GM23338 (cell line): ENCODE data around the gene ANO7. TPM values are rescaled to one million over a fixed set of nuclear protein-coding genes. Genes with fewer than 3 reads are reported as not detected.

ENCODE experiments used
- ATAC-seq: fragments of 200-7000 bp; cut with Tn5 transposase; 3 replicates; pipeline ENCODE4 v1.9.1; 2020
- DNase-seq: peaks from one replicate; pipeline ENCODE4 v3.0.0-alpha.2; 2015; ENCODE audit warnings: low spot score
- H2AFZ ChIP-seq: fragments of 200-600 bp; sonication (generic); 2 replicates; pipeline ENCODE4 v1.8.0; 2016; ENCODE audit warnings: antibody characterized with exemption, mild to moderate bottlenecking, moderate library complexity
- H3F3A ChIP-seq: fragments of 200-600 bp; sonication (generic); replicated peaks from 2 replicates; pipeline ENCODE4 v1.8.0; 2017; ENCODE audit warnings: antibody characterized with exemption, mixed run types, low read depth
- H3K27ac ChIP-seq: fragments of 200-600 bp; sonication (generic); 2 replicates; pipeline ENCODE4 v1.6.1; 2016; ENCODE audit warnings: low read depth
- H3K27me3 ChIP-seq: fragments of 200-600 bp; sonication (generic); 2 replicates; pipeline ENCODE4 v1.8.0; 2016; ENCODE audit warnings: mild to moderate bottlenecking, mixed run types, moderate library complexity; ENCODE audit not compliant: insufficient read depth
- H3K36me3 ChIP-seq: fragments of 200-600 bp; sonication (generic); 2 replicates; pipeline ENCODE4 v1.8.0; 2016; ENCODE audit warnings: mild to moderate bottlenecking; ENCODE audit not compliant: insufficient read depth
- H3K4me1 ChIP-seq: fragments of 200-600 bp; sonication (generic); 2 replicates; pipeline ENCODE4 v1.8.0; 2016; ENCODE audit warnings: mild to moderate bottlenecking, moderate library complexity; ENCODE audit not compliant: insufficient read depth
- H3K4me2 ChIP-seq: fragments of 200-600 bp; sonication (generic); 2 replicates; pipeline ENCODE4 v1.7.1; 2017; ENCODE audit warnings: mixed run types
- H3K4me3 ChIP-seq: fragments of 200-600 bp; sonication (generic); 2 replicates; pipeline ENCODE4 v1.6.1; 2016; ENCODE audit warnings: mixed run types
- H3K79me2 ChIP-seq: fragments of 200-600 bp; sonication (generic); replicated peaks from 2 replicates; pipeline ENCODE4 v1.8.0; 2017; ENCODE audit warnings: mild to moderate bottlenecking; ENCODE audit not compliant: insufficient read depth
- H3K9me2 ChIP-seq: fragments of 200-600 bp; sonication (generic); 2 replicates; pipeline ENCODE4 v1.8.0; 2017; ENCODE audit not compliant: insufficient read depth
- H4K20me1 ChIP-seq: fragments of 200-600 bp; sonication (generic); replicated peaks from 2 replicates; pipeline ENCODE4 v1.8.0; 2017; ENCODE audit warnings: mild to moderate bottlenecking; ENCODE audit not compliant: insufficient read depth
- H3K27ac Mint-ChIP-seq: 2 replicates; pipeline ENCODE4 v1.8.0; 2020; ENCODE audit warnings: inconsistent platforms, mild to moderate bottlenecking, moderate library complexity, mixed read lengths
- H3K27me3 Mint-ChIP-seq: 3 replicates; pipeline ENCODE4 v1.8.0; 2022; ENCODE audit warnings: low read depth, mild to moderate bottlenecking, moderate library complexity, mixed read lengths, inconsistent platforms; ENCODE audit not compliant: insufficient read depth, poor library complexity
- H3K36me3 Mint-ChIP-seq: 3 replicates; pipeline ENCODE4 v1.8.0; 2021; ENCODE audit warnings: low read depth, mild to moderate bottlenecking, inconsistent platforms, moderate library complexity, mixed read lengths
- H3K4me1 Mint-ChIP-seq: 3 replicates; pipeline ENCODE4 v1.8.0; 2020; ENCODE audit warnings: mild to moderate bottlenecking, inconsistent platforms, mixed read lengths
- H3K4me3 Mint-ChIP-seq: 3 replicates; pipeline ENCODE4 v1.8.0; 2021; ENCODE audit warnings: moderate library complexity, mild to moderate bottlenecking, inconsistent platforms, mixed read lengths
- H3K9me3 Mint-ChIP-seq: 3 replicates; pipeline ENCODE4 v1.8.0; 2020; ENCODE audit warnings: moderate library complexity, mild to moderate bottlenecking, inconsistent platforms, mixed read lengths
- CREB1 ChIP-seq: fragments of 250-450 bp; sonication (Bioruptor Pico); IDR thresholded peaks from 2 replicates; pipeline ENCODE4 v1.5.0; 2020; ENCODE audit warnings: low read depth, mild to moderate bottlenecking, moderate library complexity
- EZH2 ChIP-seq: fragments of 200-600 bp; sonication (generic); IDR thresholded peaks from one replicate; pipeline ENCODE4 v1.8.0; 2017; ENCODE audit warnings: antibody characterized with exemption, mild to moderate bottlenecking, low read depth; ENCODE audit not compliant: unreplicated experiment
- EZH2phosphoT487 ChIP-seq: fragments of 200-600 bp; sonication (generic); IDR thresholded peaks from one replicate; pipeline ENCODE4 v1.8.1; 2018; ENCODE audit warnings: antibody characterized with exemption; ENCODE audit not compliant: unreplicated experiment
- JUNB ChIP-seq: IDR thresholded peaks from one replicate; pipeline ENCODE4 v1.6.1; 2016; ENCODE audit warnings: antibody characterized with exemption; ENCODE audit not compliant: unreplicated experiment
- NANOG ChIP-seq: IDR thresholded peaks from 2 replicates; pipeline ENCODE4 v1.6.1; 2016; ENCODE audit warnings: antibody characterized with exemption, borderline replicate concordance
- POLR2AphosphoS5 ChIP-seq: IDR thresholded peaks from 2 replicates; pipeline ENCODE4 v1.6.1; 2016; ENCODE audit warnings: antibody characterized with exemption, low read depth
- ZNF114 ChIP-seq: fragments of 250-450 bp; sonication (Bioruptor Pico); IDR thresholded peaks from 2 replicates; pipeline ENCODE4 v1.5.0; 2020; ENCODE audit warnings: mild to moderate bottlenecking, moderate library complexity
- polyA plus RNA-seq: library from polyadenylated mRNA; unstranded; fragments of >200 nt; fragmentation: Nextera tagmentation; extraction: Ambion mirVana; gene quantifications from 2 replicates; pipeline ENCODE4 v1.2.1, GENCODE V29; 2016
- total RNA-seq: library from RNA; depleted of rRNA; stranded (reverse); fragments of >200 nt; shearing (Covaris generic); gene quantifications from 2 replicates; pipeline ENCODE4 v1.2.3, GENCODE V29; 2014
- TF ChIP-seq, protein P1 (sequence below): IDR thresholded peaks from 2 replicates; pipeline ENCODE4 v1.6.1; 2016; ENCODE audit warnings: antibody characterized with exemption
- TF ChIP-seq, protein P2 (sequence below), 2 experiments: fragments of 200-600 bp in 1 of 2; sonication (generic) in 1 of 2; conservative IDR thresholded peaks; 2 replicates each; pipeline versions ENCODE4 v1.5.1 to v1.6.1; 2016 to 2017; ENCODE audit warnings: antibody characterized with exemption in 2 of 2, low read depth in 2 of 2, mild to moderate bottlenecking in 2 of 2, moderate library complexity in 1 of 2
- TF ChIP-seq, protein P3 (sequence below): fragments of 250-450 bp; sonication (Bioruptor Pico); IDR thresholded peaks from 2 replicates; pipeline ENCODE4 v1.5.0; 2020; ENCODE audit warnings: mild to moderate bottlenecking, moderate library complexity

Gene ANO7
- total and polyA plus RNA-seq, 2 experiments from 2014 or later, result 3.6 to 5.1 TPM

DNA sequence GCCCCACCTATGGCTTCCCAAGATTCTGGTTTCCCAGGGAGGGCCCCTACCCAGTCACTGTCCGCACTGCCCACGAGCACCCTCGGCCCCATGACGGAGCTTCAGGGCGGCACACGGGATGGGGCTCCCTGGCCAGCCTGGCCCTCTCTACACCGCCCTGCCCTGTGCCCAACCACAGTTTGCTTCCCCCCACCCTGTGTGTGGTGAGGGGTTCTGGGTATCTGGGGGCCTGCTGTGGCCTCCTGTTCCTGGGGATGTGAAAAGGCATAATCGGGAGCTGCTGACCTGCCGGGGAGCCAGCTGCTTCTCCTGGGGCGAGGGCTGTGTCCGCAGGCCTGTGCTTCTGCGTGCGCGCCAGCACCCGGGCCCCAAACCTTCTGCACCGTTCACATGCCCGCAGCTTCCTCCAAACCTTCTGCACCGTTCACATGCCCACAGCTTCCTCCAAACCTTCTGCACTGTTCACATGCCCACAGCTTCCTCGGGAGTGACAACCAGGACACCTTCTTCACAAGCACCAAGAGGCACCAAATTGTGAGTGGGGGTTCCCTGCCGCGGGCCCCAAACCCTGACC is 12.4 kb downstream of the ANO7 start:
- Histone ChIP-seq H3K27ac (no peak overlapping the region), H4K20me1 (no peaks in the 10 kb centered on the region), H3K36me3 (no peaks in the 10 kb centered on the region), H2AFZ (no peak overlapping the region), H3K4me2 (no peak overlapping the region), H3F3A (no peaks in the 10 kb centered on the region), H3K9me2 (no peaks in the 10 kb centered on the region), H3K4me3 (no peak overlapping the region), H3K27me3 (no peaks in the 10 kb centered on the region), H3K79me2 (no peaks in the 10 kb centered on the region), H3K4me1 (no peaks in the 10 kb centered on the region)
- no peak for ATAC-seq
- no peak for DNase-seq
- TF ChIP-seq NANOG (no peak), POLR2AphosphoS5 (no peak), CREB1 (CRISPR knock-in tag) (no peak), ZNF114 (CRISPR knock-in tag) (no peak)
- TF ChIP-seq, protein P1, sequence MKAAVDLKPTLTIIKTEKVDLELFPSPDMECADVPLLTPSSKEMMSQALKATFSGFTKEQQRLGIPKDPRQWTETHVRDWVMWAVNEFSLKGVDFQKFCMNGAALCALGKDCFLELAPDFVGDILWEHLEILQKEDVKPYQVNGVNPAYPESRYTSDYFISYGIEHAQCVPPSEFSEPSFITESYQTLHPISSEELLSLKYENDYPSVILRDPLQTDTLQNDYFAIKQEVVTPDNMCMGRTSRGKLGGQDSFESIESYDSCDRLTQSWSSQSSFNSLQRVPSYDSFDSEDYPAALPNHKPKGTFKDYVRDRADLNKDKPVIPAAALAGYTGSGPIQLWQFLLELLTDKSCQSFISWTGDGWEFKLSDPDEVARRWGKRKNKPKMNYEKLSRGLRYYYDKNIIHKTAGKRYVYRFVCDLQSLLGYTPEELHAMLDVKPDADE, result no peak
- Mint-ChIP-seq H3K36me3 (no peaks in the 10 kb centered on the region), H3K9me3 (no peaks in the 10 kb centered on the region; the same call in 2 of the 3 replicates), H3K27me3 (peaks cover 11% of the 10 kb centered on the region), H3K27ac (no peak overlapping the region), H3K4me3 (no peak overlapping the region), H3K4me1 (no peaks in the 10 kb centered on the region)

DNA sequence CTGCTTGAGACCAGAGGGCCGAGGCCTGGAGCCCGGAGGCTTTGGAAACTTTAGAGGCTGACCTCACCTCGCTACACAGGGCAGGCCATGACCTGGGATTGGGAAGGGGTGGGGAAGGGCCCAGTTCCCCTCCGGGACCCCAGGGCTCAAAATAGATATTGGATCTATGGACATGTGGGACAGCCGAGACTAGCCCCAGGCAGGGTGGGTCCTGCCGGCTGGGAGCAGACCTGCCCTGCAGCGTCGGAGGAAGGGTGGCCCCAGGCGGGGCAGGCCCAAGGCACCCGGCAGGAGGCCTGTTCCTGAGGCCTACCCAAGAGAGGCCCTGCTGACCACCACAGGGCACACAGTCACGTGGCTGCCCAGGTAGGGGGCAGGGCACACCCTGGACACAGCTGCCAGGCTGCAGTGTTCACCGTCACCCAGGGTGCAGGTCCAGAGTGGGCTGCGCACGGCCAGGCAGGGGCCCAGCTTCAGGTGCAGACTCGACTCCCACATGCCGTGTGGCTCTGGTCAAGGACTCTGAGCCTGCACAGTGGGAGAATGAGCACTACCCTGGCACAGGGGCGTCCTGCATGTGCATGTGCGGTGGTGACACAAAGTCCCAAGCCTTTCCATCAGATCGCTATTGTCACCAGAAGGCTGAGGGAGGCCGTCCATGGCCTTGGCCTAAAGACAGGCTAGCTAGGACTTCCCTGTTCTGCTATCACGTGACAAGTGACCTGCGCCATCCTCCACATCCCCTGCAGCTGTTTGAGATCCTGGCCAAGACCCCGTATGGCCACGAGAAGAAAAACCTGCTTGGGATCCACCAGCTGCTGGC is 13.2 kb downstream of the ANO7 start:
- Histone ChIP-seq H3K27me3 (no peaks in the 10 kb centered on the region), H3K4me2 (no peak overlapping the region), H4K20me1 (no peaks in the 10 kb centered on the region), H3K36me3 (no peaks in the 10 kb centered on the region), H3K4me3 (no peak overlapping the region), H3K4me1 (no peaks in the 10 kb centered on the region), H2AFZ (no peak overlapping the region), H3K9me2 (no peaks in the 10 kb centered on the region), H3K27ac (no peak overlapping the region), H3K79me2 (no peaks in the 10 kb centered on the region), H3F3A (no peaks in the 10 kb centered on the region)
- ATAC-seq (no peak), DNase-seq (no peak)
- Mint-ChIP-seq H3K27me3 (peaks cover 11% of the 10 kb centered on the region), H3K27ac (no peak overlapping the region), H3K4me3 (no peak overlapping the region), H3K36me3 (no peaks in the 10 kb centered on the region), H3K9me3 (no peaks in the 10 kb centered on the region; the same call in 2 of the 3 replicates), H3K4me1 (no peaks in the 10 kb centered on the region)
- TF ChIP-seq, protein P2, sequence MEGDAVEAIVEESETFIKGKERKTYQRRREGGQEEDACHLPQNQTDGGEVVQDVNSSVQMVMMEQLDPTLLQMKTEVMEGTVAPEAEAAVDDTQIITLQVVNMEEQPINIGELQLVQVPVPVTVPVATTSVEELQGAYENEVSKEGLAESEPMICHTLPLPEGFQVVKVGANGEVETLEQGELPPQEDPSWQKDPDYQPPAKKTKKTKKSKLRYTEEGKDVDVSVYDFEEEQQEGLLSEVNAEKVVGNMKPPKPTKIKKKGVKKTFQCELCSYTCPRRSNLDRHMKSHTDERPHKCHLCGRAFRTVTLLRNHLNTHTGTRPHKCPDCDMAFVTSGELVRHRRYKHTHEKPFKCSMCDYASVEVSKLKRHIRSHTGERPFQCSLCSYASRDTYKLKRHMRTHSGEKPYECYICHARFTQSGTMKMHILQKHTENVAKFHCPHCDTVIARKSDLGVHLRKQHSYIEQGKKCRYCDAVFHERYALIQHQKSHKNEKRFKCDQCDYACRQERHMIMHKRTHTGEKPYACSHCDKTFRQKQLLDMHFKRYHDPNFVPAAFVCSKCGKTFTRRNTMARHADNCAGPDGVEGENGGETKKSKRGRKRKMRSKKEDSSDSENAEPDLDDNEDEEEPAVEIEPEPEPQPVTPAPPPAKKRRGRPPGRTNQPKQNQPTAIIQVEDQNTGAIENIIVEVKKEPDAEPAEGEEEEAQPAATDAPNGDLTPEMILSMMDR (conservative IDR thresholded peaks at IDR 0.05; ENCODE audit: low read depth in 2 of 2), result no peak
- TF ChIP-seq, protein P3, sequence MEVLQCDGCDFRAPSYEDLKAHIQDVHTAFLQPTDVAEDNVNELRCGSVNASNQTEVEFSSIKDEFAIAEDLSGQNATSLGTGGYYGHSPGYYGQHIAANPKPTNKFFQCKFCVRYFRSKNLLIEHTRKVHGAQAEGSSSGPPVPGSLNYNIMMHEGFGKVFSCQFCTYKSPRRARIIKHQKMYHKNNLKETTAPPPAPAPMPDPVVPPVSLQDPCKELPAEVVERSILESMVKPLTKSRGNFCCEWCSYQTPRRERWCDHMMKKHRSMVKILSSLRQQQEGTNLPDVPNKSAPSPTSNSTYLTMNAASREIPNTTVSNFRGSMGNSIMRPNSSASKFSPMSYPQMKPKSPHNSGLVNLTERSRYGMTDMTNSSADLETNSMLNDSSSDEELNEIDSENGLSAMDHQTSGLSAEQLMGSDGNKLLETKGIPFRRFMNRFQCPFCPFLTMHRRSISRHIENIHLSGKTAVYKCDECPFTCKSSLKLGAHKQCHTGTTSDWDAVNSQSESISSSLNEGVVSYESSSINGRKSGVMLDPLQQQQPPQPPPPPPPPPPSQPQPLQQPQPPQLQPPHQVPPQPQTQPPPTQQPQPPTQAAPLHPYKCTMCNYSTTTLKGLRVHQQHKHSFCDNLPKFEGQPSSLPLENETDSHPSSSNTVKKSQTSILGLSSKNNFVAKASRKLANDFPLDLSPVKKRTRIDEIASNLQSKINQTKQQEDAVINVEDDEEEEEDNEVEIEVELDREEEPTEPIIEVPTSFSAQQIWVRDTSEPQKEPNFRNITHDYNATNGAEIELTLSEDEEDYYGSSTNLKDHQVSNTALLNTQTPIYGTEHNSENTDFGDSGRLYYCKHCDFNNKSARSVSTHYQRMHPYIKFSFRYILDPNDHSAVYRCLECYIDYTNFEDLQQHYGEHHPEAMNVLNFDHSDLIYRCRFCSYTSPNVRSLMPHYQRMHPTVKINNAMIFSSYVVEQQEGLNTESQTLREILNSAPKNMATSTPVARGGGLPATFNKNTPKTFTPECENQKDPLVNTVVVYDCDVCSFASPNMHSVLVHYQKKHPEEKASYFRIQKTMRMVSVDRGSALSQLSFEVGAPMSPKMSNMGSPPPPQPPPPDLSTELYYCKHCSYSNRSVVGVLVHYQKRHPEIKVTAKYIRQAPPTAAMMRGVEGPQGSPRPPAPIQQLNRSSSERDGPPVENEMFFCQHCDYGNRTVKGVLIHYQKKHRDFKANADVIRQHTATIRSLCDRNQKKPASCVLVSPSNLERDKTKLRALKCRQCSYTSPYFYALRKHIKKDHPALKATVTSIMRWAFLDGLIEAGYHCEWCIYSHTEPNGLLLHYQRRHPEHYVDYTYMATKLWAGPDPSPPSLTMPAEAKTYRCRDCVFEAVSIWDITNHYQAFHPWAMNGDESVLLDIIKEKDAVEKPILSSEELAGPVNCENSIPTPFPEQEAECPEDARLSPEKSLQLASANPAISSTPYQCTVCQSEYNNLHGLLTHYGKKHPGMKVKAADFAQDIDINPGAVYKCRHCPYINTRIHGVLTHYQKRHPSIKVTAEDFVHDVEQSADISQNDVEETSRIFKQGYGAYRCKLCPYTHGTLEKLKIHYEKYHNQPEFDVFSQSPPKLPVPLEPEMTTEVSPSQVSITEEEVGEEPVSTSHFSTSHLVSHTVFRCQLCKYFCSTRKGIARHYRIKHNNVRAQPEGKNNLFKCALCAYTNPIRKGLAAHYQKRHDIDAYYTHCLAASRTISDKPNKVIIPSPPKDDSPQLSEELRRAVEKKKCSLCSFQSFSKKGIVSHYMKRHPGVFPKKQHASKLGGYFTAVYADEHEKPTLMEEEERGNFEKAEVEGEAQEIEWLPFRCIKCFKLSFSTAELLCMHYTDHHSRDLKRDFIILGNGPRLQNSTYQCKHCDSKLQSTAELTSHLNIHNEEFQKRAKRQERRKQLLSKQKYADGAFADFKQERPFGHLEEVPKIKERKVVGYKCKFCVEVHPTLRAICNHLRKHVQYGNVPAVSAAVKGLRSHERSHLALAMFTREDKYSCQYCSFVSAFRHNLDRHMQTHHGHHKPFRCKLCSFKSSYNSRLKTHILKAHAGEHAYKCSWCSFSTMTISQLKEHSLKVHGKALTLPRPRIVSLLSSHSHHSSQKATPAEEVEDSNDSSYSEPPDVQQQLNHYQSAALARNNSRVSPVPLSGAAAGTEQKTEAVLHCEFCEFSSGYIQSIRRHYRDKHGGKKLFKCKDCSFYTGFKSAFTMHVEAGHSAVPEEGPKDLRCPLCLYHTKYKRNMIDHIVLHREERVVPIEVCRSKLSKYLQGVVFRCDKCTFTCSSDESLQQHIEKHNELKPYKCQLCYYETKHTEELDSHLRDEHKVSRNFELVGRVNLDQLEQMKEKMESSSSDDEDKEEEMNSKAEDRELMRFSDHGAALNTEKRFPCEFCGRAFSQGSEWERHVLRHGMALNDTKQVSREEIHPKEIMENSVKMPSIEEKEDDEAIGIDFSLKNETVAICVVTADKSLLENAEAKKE (CRISPR knock-in tag), result no peak
- TF ChIP-seq EZH2, result no peak
- no peak for TF ChIP-seq EZH2phosphoT487
- TF ChIP-seq JUNB, result no peak
